ENCODE measurements around the gene TEAD1. TPM values are rescaled to one million over a fixed set of nuclear protein-coding genes. Genes with fewer than 3 reads are reported as not detected.
A peak's percentile ranks its signal among the peaks of the same experiment; 100 is the strongest.

Gene TEAD1
- total and polyA plus RNA-seq, 2 experiments from 2014 or later, result 24.5 to 103 TPM

- no peak for TF ChIP-seq ZNF462 (CRISPR knock-in tag; IDR thresholded peaks at IDR 0.05)
- TF ChIP-seq CTCF (conservative IDR thresholded peaks at IDR 0.05; ENCODE audit: low read depth in 2 of 2), result no peak
- TF ChIP-seq ZNF331 (CRISPR knock-in tag; IDR thresholded peaks at IDR 0.05; ENCODE audit: low read depth), result no peak
- no peak for TF ChIP-seq CREB1 (CRISPR knock-in tag; IDR thresholded peaks at IDR 0.05; ENCODE audit: low read depth)
- no peak for TF ChIP-seq NANOG (IDR thresholded peaks at IDR 0.05; ENCODE audit: borderline replicate concordance)
- TF ChIP-seq STAT1 (IDR thresholded peaks at IDR 0.05; ENCODE audit: unreplicated experiment), result no peak
- TF ChIP-seq POLR2AphosphoS5 (IDR thresholded peaks at IDR 0.05; ENCODE audit: low read depth), result no peak
- no peak for TF ChIP-seq ZNF114 (CRISPR knock-in tag; IDR thresholded peaks at IDR 0.05)
Measured at GRCh38 chr11:12958986-12959385, 284.8 kb downstream of the TEAD1 start (continued).

- H3F3A ChIP-seq (replicated peaks; ENCODE audit: low read depth), result no peaks in the 10 kb centered on the region
- TF ChIP-seq ETS1 (IDR thresholded peaks at IDR 0.05) (no peak), CREB1 (CRISPR knock-in tag; IDR thresholded peaks at IDR 0.05; ENCODE audit: low read depth) (no peak), STAT1 (IDR thresholded peaks at IDR 0.05; ENCODE audit: unreplicated experiment) (no peak), NANOG (IDR thresholded peaks at IDR 0.05; ENCODE audit: borderline replicate concordance) (no peak), CTCF (conservative IDR thresholded peaks at IDR 0.05; ENCODE audit: low read depth in 2 of 2) (0 out of 4 replicates have a peak, but pooled peaks of 1 of the 2 experiments have one; percentile 16)
- Mint-ChIP-seq H3K36me3 (ENCODE audit: low read depth) (no peaks in the 10 kb centered on the region), H3K9me3 (no peaks in the 10 kb centered on the region), H3K4me3 (no peak overlapping the region; the same call in 2 of the 3 replicates), H3K27ac (no peak overlapping the region), H3K4me1 (no peaks in the 10 kb centered on the region; the same call in 2 of the 3 replicates), H3K27me3 (ENCODE audit: insufficient read depth, low read depth, poor library complexity) (peaks cover 7% of the 10 kb centered on the region)
- H3K27ac ChIP-seq (ENCODE audit: low read depth), result no peak overlapping the region
- no peak overlapping the region for H3K4me3 ChIP-seq
- H3K9me2 ChIP-seq (ENCODE audit: insufficient read depth), result no peaks in the 10 kb centered on the region
- no peak overlapping the region for H3K4me2 ChIP-seq
- H2AFZ ChIP-seq, result no peak overlapping the region
- H3K79me2 ChIP-seq (replicated peaks; ENCODE audit: insufficient read depth), result no peaks in the 10 kb centered on the region
- no peaks in the 10 kb centered on the region for H4K20me1 ChIP-seq (replicated peaks; ENCODE audit: insufficient read depth)
- ATAC-seq (no peak), DNase-seq (ENCODE audit: low spot score) (no peak)
- H3K36me3 ChIP-seq (ENCODE audit: insufficient read depth), result no peaks in the 10 kb centered on the region
- H3K27me3 ChIP-seq (ENCODE audit: insufficient read depth), result no peaks in the 10 kb centered on the region
- no peaks in the 10 kb centered on the region for H3K4me1 ChIP-seq (ENCODE audit: insufficient read depth)
Measured at GRCh38 chr11:12961615-12962014, 287.4 kb downstream of the TEAD1 start.
